ENCODE measurements around the gene XYLT1. TPM values are rescaled to one million over a fixed set of nuclear protein-coding genes. Genes with fewer than 3 reads are reported as not detected.

XYLT1 gene
- total and polyA plus RNA-seq, 9 of the 15 experiments (the other 6 are each of a cell fraction or from before 2014, with no cell fraction given) = 0.03 to 0.09 (median 0.08) TPM; not detected in 6

DNA sequence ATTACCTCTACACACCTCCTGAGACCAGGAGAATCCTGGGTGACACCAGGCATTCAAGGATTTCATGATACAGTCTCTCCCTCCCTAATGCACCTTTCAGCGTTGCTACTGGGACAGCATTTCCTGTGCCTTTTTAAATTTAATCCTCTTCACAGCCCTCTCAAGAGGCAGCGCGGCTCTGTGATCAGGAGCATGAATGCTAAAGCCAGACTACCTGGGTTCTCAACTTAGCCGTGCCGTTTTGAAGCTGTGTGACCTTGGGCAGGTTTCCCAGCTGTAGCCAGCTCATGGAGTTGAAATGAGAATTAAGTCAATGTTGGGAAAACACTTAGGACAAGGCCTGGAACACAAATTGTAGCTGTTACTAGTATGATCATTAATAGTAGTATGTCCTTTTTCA, 191.8 kb downstream of the XYLT1 start (continued):
- no peak for TF ChIP-seq CHAMP1 (IDR thresholded peaks at IDR 0.05)
- no peak for TF ChIP-seq CBFA2T3 (IDR thresholded peaks at IDR 0.05)

DNA sequence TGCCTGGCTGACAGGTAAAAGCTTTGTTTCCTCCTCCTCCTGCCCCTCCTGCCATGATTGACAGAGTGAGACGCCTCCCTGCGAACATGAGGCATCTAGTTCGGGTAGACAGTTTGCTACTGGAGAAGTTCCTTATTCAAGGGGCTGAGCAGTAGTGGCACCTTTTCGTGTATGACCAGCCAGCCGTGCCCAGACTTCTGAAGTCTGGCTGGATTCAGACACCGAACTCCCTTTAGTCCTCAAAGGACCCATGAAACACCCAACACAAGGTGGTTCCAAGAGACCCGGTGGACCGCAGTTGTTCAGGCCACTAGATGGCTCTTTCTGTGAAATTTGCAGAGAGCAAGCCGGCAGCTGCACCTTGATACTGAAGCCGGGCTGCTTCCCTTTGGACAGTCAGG, 192.8 kb downstream of the XYLT1 start:
- no peak for FAIRE-seq
- H2AFZ ChIP-seq (ENCODE audit: low read depth, low read length) = no peak overlapping the region
- H3K27ac ChIP-seq (ENCODE audit: extremely low read depth, low read depth, low read length) = no peak overlapping the region
- H3K9ac ChIP-seq (ENCODE audit: insufficient read depth in 1 of 2, low read depth in 2 of 2, low read length in 2 of 2) = no peak overlapping the region
- no peak overlapping the region for H3K4me2 ChIP-seq (ENCODE audit: insufficient read depth, low read length)
- 5% methylated on average over 10 of the region's 10 CpGs for WGBS (ENCODE audit: insufficient coverage, low coverage, missing lambda C conversion rate)
- no TSS peak for BruUV-seq (replicated peaks)
- peaks cover 5% of the 10 kb centered on the region; the same call in 1 of the 2 replicates for H4K20me1 ChIP-seq (replicated peaks; ENCODE audit: control insufficient read depth, insufficient read depth, low read length)
- DNase-seq (ENCODE audit: extremely low read depth in 1 of 4, low spot score in 3 of 4) = peak in 2 of 4 experiments; percentile 19 to 22
- no peaks in the 10 kb centered on the region for H3K36me3 ChIP-seq (ENCODE audit: control insufficient read depth, insufficient read depth, low read length)
- no peaks in the 10 kb centered on the region for H3K9me1 ChIP-seq (ENCODE audit: control insufficient read depth, insufficient read depth, low read length)
- intact Hi-C loops (cut with micrococcal nuclease) (no loop called here), in situ Hi-C loops (cut with MboI) (no loop called here)
- ChIA-PET CTCF (ENCODE audit: low intra/inter-chr PET ratio) (no interaction called here), POLR2A (interaction anchor here (0.6 to 1.2 kb wide), 4 partner anchors 10 to 1616 kb away, joined by 3 to 4 read pairs (median 3); no protein-coding TSS in a partner anchor)
- H3K4me1 ChIP-seq (replicated peaks in 1 of 2; ENCODE audit: control insufficient read depth in 2 of 2, insufficient read depth in 2 of 2, low read length in 2 of 2) = no peaks in the 10 kb centered on the region
- peak; percentile 54; the same call in 2 of the 3 replicates for ATAC-seq
- no peaks in the 10 kb centered on the region for H3K9me3 ChIP-seq (replicated peaks; ENCODE audit: control insufficient read depth, insufficient read depth, low read depth, low read length)
- no peak overlapping the region for H3K4me3 ChIP-seq
- peaks cover 10 to 48% of the 10 kb centered on the region in 2 experiments; a peak in 3 of 5 replicates for H3K27me3 ChIP-seq (ENCODE audit: control insufficient read depth in 2 of 2, insufficient read depth in 2 of 2, low read length in 2 of 2)
- H3K79me2 ChIP-seq (ENCODE audit: control insufficient read depth, insufficient read depth, low read length) = no peaks in the 10 kb centered on the region
- TF ChIP-seq BRD9 (IDR thresholded peaks at IDR 0.05; ENCODE audit: low read depth, partially characterized antibody) = no peak
- no peak for TF ChIP-seq EGR1 (conservative IDR thresholded peaks at IDR 0.05)
- no peak for TF ChIP-seq SP1 (CRISPR knock-in tag; IDR thresholded peaks at IDR 0.05)
- no peak for TF ChIP-seq ZNF384 (IDR thresholded peaks at IDR 0.05; ENCODE audit: low read depth, low read length)
- TF ChIP-seq GATAD2B (IDR thresholded peaks at IDR 0.05; ENCODE audit: borderline replicate concordance) = no peak
- TF ChIP-seq RFX1 (IDR thresholded peaks at IDR 0.05) = no peak
- peak in 1 of 2 experiments; percentile 46; a peak in 2 of 4 replicates for TF ChIP-seq RAD21 (CRISPR knock-in tag; conservative IDR thresholded peaks at IDR 0.05 in 1 of 2, IDR thresholded peaks at IDR 0.05 in 1 of 2)
- TF ChIP-seq U2AF2 (optimal IDR thresholded peaks at IDR 0.05; ENCODE audit: low read depth, low read length) = no peak
- no peak for TF ChIP-seq MLX (CRISPR knock-in tag; conservative IDR thresholded peaks at IDR 0.05)
- no peak for TF ChIP-seq FOXA3 (CRISPR knock-in tag; conservative IDR thresholded peaks at IDR 0.05 in 1 of 2, IDR thresholded peaks at IDR 0.05 in 1 of 2)
- TF ChIP-seq BRD4 (IDR thresholded peaks at IDR 0.05) = no peak
- no peak for TF ChIP-seq TFAM (CRISPR knock-in tag; conservative IDR thresholded peaks at IDR 0.05)
- no peak for TF ChIP-seq TCFL5 (CRISPR knock-in tag; conservative IDR thresholded peaks at IDR 0.05)
- 0 out of 2 replicates have a peak, but pooled peaks have one; percentile 24 for TF ChIP-seq SMC3 (conservative IDR thresholded peaks at IDR 0.05; ENCODE audit: insufficient read depth, low read depth, low read length)
- TF ChIP-seq KLF1 (tag; IDR thresholded peaks at IDR 0.05) = no peak
- no peak for TF ChIP-seq RB1 (IDR thresholded peaks at IDR 0.05; ENCODE audit: low read depth)

Data from K562 (cell line).